H1 (cell line): Measurements from ENCODE around the gene KCNJ12. TPM values are rescaled to one million over a fixed set of nuclear protein-coding genes. Genes with fewer than 3 reads are reported as not detected.
A peak's percentile ranks its signal among the peaks of the same experiment; 100 is the strongest.

ENCODE experiments used
- CTCF ChIA-PET: fragments of 300-600 bp; sonication (Branson Sonifier 250); formaldehyde crosslinking; loops from one replicate; lab custom pipeline; 2021; ENCODE audit not compliant: partially characterized antibody; lab: Charles Lee
- POLR2A ChIA-PET: fragments of 300-600 bp; sonication (Branson Sonifier 250); formaldehyde crosslinking; loops from one replicate; lab custom pipeline; 2021; ENCODE audit warnings: inconsistent platforms; ENCODE audit not compliant: partially characterized antibody; lab: Charles Lee
- DNase-seq, 2 experiments: peaks; one replicate each; pipeline versions ENCODE4 v3.0.0 to v3.0.0-alpha.2; 2010 to 2022; ENCODE audit warnings: low spot score in 2 of 2, low read depth in 1 of 2, mixed read lengths in 1 of 2
- FAIRE-seq: peaks from 2 replicates; lab custom pipeline; 2011; peaks lifted over from hg19 to GRCh38; lab: Jason Lieb, UNC
- H2AFZ ChIP-seq: 2 replicates; pipeline ENCODE4 v1.8.1; 2012; ENCODE audit warnings: low read length, inconsistent platforms
- H2AK5ac ChIP-seq: 2 replicates; pipeline ENCODE4 v1.6.1; 2013; ENCODE audit warnings: low read depth, low read length
- H2BK120ac ChIP-seq: replicated peaks from 2 replicates; pipeline ENCODE3; 2013; ENCODE audit warnings: low read depth, low read length, inconsistent platforms
- H2BK12ac ChIP-seq: 2 replicates; pipeline ENCODE4 v1.6.1; 2013; ENCODE audit warnings: low read depth, low read length
- H2BK15ac ChIP-seq: 2 replicates; pipeline ENCODE4 v1.6.1; 2013; ENCODE audit warnings: low read length
- H2BK20ac ChIP-seq: 2 replicates; pipeline ENCODE4 v1.6.1; 2013; ENCODE audit warnings: low read length
- H2BK5ac ChIP-seq: 2 replicates; pipeline ENCODE4 v1.6.1; 2013; ENCODE audit warnings: low read depth, low read length
- H3K14ac ChIP-seq: 2 replicates; pipeline ENCODE4 v1.6.1; 2013; ENCODE audit warnings: inconsistent platforms; ENCODE audit not compliant: insufficient read length
- H3K18ac ChIP-seq: 2 replicates; pipeline ENCODE4 v1.6.1; 2013; ENCODE audit warnings: low read length; ENCODE audit errors: extremely low read depth
- H3K23ac ChIP-seq: 2 replicates; pipeline ENCODE4 v1.6.1; 2013; ENCODE audit warnings: inconsistent platforms; ENCODE audit not compliant: insufficient read length
- H3K23me2 ChIP-seq: 2 replicates; pipeline ENCODE4 v1.6.1; 2013; ENCODE audit warnings: low read depth, low read length
- H3K27ac ChIP-seq: 2 replicates; pipeline ENCODE4 v1.6.1; 2011; ENCODE audit warnings: low read depth, low read length, inconsistent platforms
- H3K27me3 ChIP-seq, 4 experiments: replicated peaks in 1 of 4; 1 replicate in 1 of 4; 2 replicates in 3 of 4; pipeline versions ENCODE4 v1.6.1 to v1.8.1; 2011 to 2013; ENCODE audit warnings: low read length in 3 of 4, mild to moderate bottlenecking in 3 of 4, inconsistent platforms in 2 of 4, mixed read lengths in 2 of 4, moderate library complexity in 1 of 4; ENCODE audit not compliant: control insufficient read depth in 3 of 4, insufficient read depth in 3 of 4; ENCODE audit errors: extremely low read depth in 1 of 4
- H3K36me3 ChIP-seq, 4 experiments: 2 replicates each; pipeline versions ENCODE4 v1.6.1 to v1.8.1; 2011 to 2013; ENCODE audit warnings: mild to moderate bottlenecking in 4 of 4, low read length in 3 of 4, moderate library complexity in 2 of 4, control low read depth in 1 of 4, inconsistent platforms in 1 of 4; ENCODE audit not compliant: insufficient read depth in 4 of 4, control insufficient read depth in 2 of 4
- H3K4ac ChIP-seq: replicated peaks from 2 replicates; pipeline ENCODE3; 2013; ENCODE audit warnings: low read length, low read depth, mixed read lengths, inconsistent platforms; ENCODE audit not compliant: insufficient read length
- H3K4me1 ChIP-seq, 4 experiments: replicated peaks in 1 of 4; 1 replicate in 1 of 4; 2 replicates in 3 of 4; pipeline versions ENCODE4 v1.6.1 to v1.8.1; 2011 to 2013; ENCODE audit warnings: low read length in 3 of 4, inconsistent platforms in 2 of 4, mixed read lengths in 1 of 4; ENCODE audit not compliant: insufficient read depth in 4 of 4, control insufficient read depth in 3 of 4
- H3K4me2 ChIP-seq, 2 experiments: 2 replicates each; pipeline versions ENCODE4 v1.6.1 to v1.8.1; 2011 to 2013; ENCODE audit warnings: low read depth in 2 of 2, low read length in 2 of 2, control low read depth in 1 of 2, inconsistent platforms in 1 of 2, mild to moderate bottlenecking in 1 of 2; ENCODE audit not compliant: insufficient read depth in 1 of 2
- H3K4me3 ChIP-seq, 4 experiments: fragments of 200-600, 300-600 bp in 1 of 4; sonication (generic), shearing (Covaris generic), sonication (Bioruptor Twin) in 1 of 4; 2 replicates each; pipeline versions ENCODE4 v1.5.1 to v1.8.1; 2011 to 2016; ENCODE audit warnings: low read length in 4 of 4, low read depth in 3 of 4, control low read depth in 2 of 4, inconsistent platforms in 2 of 4, mild to moderate bottlenecking in 2 of 4, mixed read lengths in 1 of 4, moderate library complexity in 1 of 4; ENCODE audit not compliant: insufficient read depth in 2 of 4; ENCODE audit errors: extremely low read depth in 1 of 4
- H3K56ac ChIP-seq: replicated peaks from 2 replicates; pipeline ENCODE3; 2013; ENCODE audit warnings: low read depth, mild to moderate bottlenecking, mixed read lengths, low read length, inconsistent platforms; ENCODE audit not compliant: insufficient read length
- H3K79me1 ChIP-seq: 2 replicates; pipeline ENCODE4 v1.6.1; 2013; ENCODE audit warnings: low read depth, low read length, control low read depth
- H3K79me2 ChIP-seq, 2 experiments: 2 replicates each; pipeline versions ENCODE4 v1.6.1 to v1.8.1; 2012 to 2013; ENCODE audit warnings: low read length in 2 of 2, mild to moderate bottlenecking in 2 of 2, inconsistent platforms in 1 of 2; ENCODE audit not compliant: insufficient read depth in 2 of 2, control insufficient read depth in 1 of 2
- H3K9ac ChIP-seq, 4 experiments: replicated peaks in 1 of 4; 1 replicate in 1 of 4; 2 replicates in 3 of 4; pipeline versions ENCODE4 v1.6.1 to v1.8.1; 2011 to 2013; ENCODE audit warnings: low read depth in 3 of 4, low read length in 3 of 4, control low read depth in 2 of 4, mild to moderate bottlenecking in 2 of 4, moderate library complexity in 2 of 4, inconsistent platforms in 1 of 4; ENCODE audit errors: extremely low read depth in 1 of 4
- H3K9me3 ChIP-seq, 2 experiments: 2 replicates each; pipeline versions ENCODE4 v1.6.1 to v1.8.1; 2012 to 2013; ENCODE audit warnings: mild to moderate bottlenecking in 2 of 2, moderate library complexity in 2 of 2, control low read depth in 1 of 2, inconsistent platforms in 1 of 2, low read depth in 1 of 2, low read length in 1 of 2, mixed read lengths in 1 of 2; ENCODE audit not compliant: insufficient read depth in 2 of 2
- H4K20me1 ChIP-seq, 2 experiments: replicated peaks in 1 of 2; 2 replicates each; pipeline versions ENCODE3 to v1.8.1; 2011 to 2013; ENCODE audit warnings: inconsistent platforms in 2 of 2, low read length in 2 of 2, mild to moderate bottlenecking in 1 of 2; ENCODE audit not compliant: insufficient read depth in 2 of 2, control insufficient read depth in 1 of 2
- H4K5ac ChIP-seq: 2 replicates; pipeline ENCODE4 v1.6.1; 2013; ENCODE audit warnings: low read length, low read depth, mixed read lengths, inconsistent platforms; ENCODE audit not compliant: insufficient read length
- H4K8ac ChIP-seq: 2 replicates; pipeline ENCODE4 v1.8.0; 2013; ENCODE audit warnings: mild to moderate bottlenecking, moderate library complexity, low read length, inconsistent platforms; ENCODE audit not compliant: insufficient read depth; ENCODE audit errors: extremely low read depth
- H4K91ac ChIP-seq: replicated peaks from 2 replicates; pipeline ENCODE3; 2013; ENCODE audit warnings: low read length, mixed read lengths, inconsistent platforms; ENCODE audit not compliant: insufficient read length
- BRCA1 ChIP-seq: IDR thresholded peaks from 2 replicates; pipeline ENCODE4 v1.6.1; 2012; ENCODE audit warnings: low read depth, low read length, improper control_type of control experiment
- CBX5 ChIP-seq: fragments of 300-800, 300-1000 bp; sonication (generic); IDR thresholded peaks from 2 replicates; pipeline ENCODE4 v1.7.1; 2016; ENCODE audit warnings: antibody characterized with exemption, low read length, low read depth
- CHD2 ChIP-seq: IDR thresholded peaks from 2 replicates; pipeline ENCODE4 v1.6.1; 2012; ENCODE audit warnings: low read length, improper control_type of control experiment
- CREB1 ChIP-seq: IDR thresholded peaks from 2 replicates; pipeline ENCODE4 v1.6.1; 2012; ENCODE audit warnings: inconsistent platforms
- EGR1 ChIP-seq: IDR thresholded peaks from 2 replicates; pipeline ENCODE4 v1.6.1; 2011; ENCODE audit warnings: low read depth, low read length, borderline replicate concordance
- POLR2AphosphoS5 ChIP-seq: IDR thresholded peaks from 2 replicates; pipeline ENCODE4 v1.6.1; 2011; ENCODE audit warnings: low read depth, low read length
- SAP30 ChIP-seq: fragments of 300-600 bp; sonication (generic); IDR thresholded peaks from 2 replicates; pipeline ENCODE4 v1.7.1; 2012; ENCODE audit warnings: low read length, moderate library complexity, mild to moderate bottlenecking, inconsistent platforms; ENCODE audit not compliant: insufficient read depth, insufficient replicate concordance
- SIN3A ChIP-seq, 2 experiments: IDR thresholded peaks in 1 of 2; conservative IDR thresholded peaks in 1 of 2; 2 replicates each; pipeline ENCODE4 v1.6.1; 2011 to 2012; ENCODE audit warnings: low read length in 2 of 2, improper control_type of control experiment in 1 of 2, low read depth in 1 of 2, mild to moderate bottlenecking in 1 of 2
- SP1 ChIP-seq: IDR thresholded peaks from 2 replicates; pipeline ENCODE4 v1.6.1; 2011; ENCODE audit warnings: low read depth, low read length
- SP2 ChIP-seq: IDR thresholded peaks from 2 replicates; pipeline ENCODE4 v1.6.1; 2012; ENCODE audit warnings: mild to moderate bottlenecking, low read length, inconsistent platforms
- SP4 ChIP-seq: IDR thresholded peaks from 2 replicates; pipeline ENCODE4 v1.6.1; 2012; ENCODE audit warnings: low read length, inconsistent platforms
- SUZ12 ChIP-seq: fragments of 200-600 bp; sonication (generic); IDR thresholded peaks from 2 replicates; pipeline ENCODE4 v1.6.1; 2012; ENCODE audit warnings: mild to moderate bottlenecking, inconsistent platforms, low read length, moderate library complexity, mixed read lengths
- TAF1 ChIP-seq: IDR thresholded peaks from 2 replicates; pipeline ENCODE4 v1.6.1; 2011; ENCODE audit warnings: mild to moderate bottlenecking, low read depth, low read length
- TEAD4 ChIP-seq: IDR thresholded peaks from 2 replicates; pipeline ENCODE4 v1.6.1; 2012; ENCODE audit warnings: low read depth, low read length, inconsistent platforms, mixed read lengths
- WGBS, 2 experiments: shearing (Covaris generic) in 1 of 2; methylation state at CpG; one replicate each; pipeline versions ENCODE4 v1.1.6 to v1.1.7; 2013 to 2015; ENCODE audit warnings: low lambda C conversion rate in 2 of 2, mixed read lengths in 2 of 2, inconsistent platforms in 1 of 2, low coverage in 1 of 2, missing lambda C conversion rate in 1 of 2; ENCODE audit not compliant: insufficient replicate concordance in 2 of 2, insufficient coverage in 1 of 2, insufficient read length in 1 of 2; ENCODE audit errors: extremely low coverage in 1 of 2, missing lambda C conversion rate in 1 of 2; 5-methylcytosine and 5-hydroxymethylcytosine counted together
- polyA plus RNA-seq, 7 experiments: library from polyadenylated mRNA; depleted of rRNA in 3 of 7; stranded (reverse) in 5 of 7; unstranded in 2 of 7; fragments of >200 nt in 5 of 7; fragments of 200-250 nt in 2 of 7; gene quantifications; 1 replicate in 5 of 7; 2 replicates in 1 of 7; 4 replicates in 1 of 7; pipeline versions ENCODE4 v1.2.1 to v1.2.3, GENCODE V29; 2011 to 2013; ENCODE audit warnings: missing spikeins in 2 of 7, mixed read lengths in 2 of 7
- total RNA-seq: library from RNA; stranded (reverse); fragmentation: NEBNext Ultra II Directional; extraction: Animal tissue kit (Norgen Biotek cat#: 25700); gene quantifications from 2 replicates; pipeline ENCODE4 v1.2.1, GENCODE V29; 2021

KCNJ12 gene
- total and polyA plus RNA-seq, 2 of the 8 experiments (the other 6 are each of a cell fraction or from before 2014, with no cell fraction given) = 1.2 to 1.5 TPM

- Histone ChIP-seq H3K14ac (no peak overlapping the region), H2BK20ac (0 out of 2 replicates have a peak overlapping the region, but pooled peaks have one; percentile 3), H3K56ac (no peak overlapping the region), H3K79me2 (no peaks in the 10 kb centered on the region), H3K4me3 (no peak overlapping the region), H3K27ac (no peak overlapping the region), H3K4ac (no peak overlapping the region), H4K20me1 (peaks cover 0 to 4% of the 10 kb centered on the region in 2 experiments), H2BK15ac (no peak overlapping the region), H2AFZ (no peak overlapping the region), H3K18ac (no peak overlapping the region), H2BK120ac (no peak overlapping the region), H3K4me2 (no peak overlapping the region), H3K9me3 (no peaks in the 10 kb centered on the region), H3K23ac (no peak overlapping the region), H3K79me1 (no peaks in the 10 kb centered on the region), H3K4me1 (peaks cover 0 to 19% (median 6%) of the 10 kb centered on the region in 4 experiments; a peak in 6 of 7 replicates), H3K9ac (no peak overlapping the region), H3K27me3 (no peaks in the 10 kb centered on the region; a peak in 3 of 7 replicates), H2BK12ac (no peak overlapping the region), H4K8ac (no peak overlapping the region), H3K36me3 (no peaks in the 10 kb centered on the region), H3K23me2 (peaks cover 22% of the 10 kb centered on the region; the same call in 1 of the 2 replicates), H2AK5ac (no peak overlapping the region), H2BK5ac (no peak overlapping the region), H4K91ac (no peak overlapping the region), H4K5ac (no peak overlapping the region)
- FAIRE-seq (no peak), DNase-seq (no peak)
- CTCF ChIA-PET = interaction anchor here (1.2 to 2.4 kb wide), 2 partner anchors 12 to 14 kb away, joined by 3 to 10 read pairs; no protein-coding TSS in a partner anchor
- 75% methylated on average over 2 of the region's 5 CpGs; no CpG with 5 or more reads in 1 of the 2 experiments for WGBS, 2 experiments
- POLR2A ChIA-PET = interaction anchor here (1.3 kb wide), 1 partner anchor 17 kb away, joined by 3 read pairs; no protein-coding TSS in a partner anchor
- TF ChIP-seq TEAD4 (no peak), CBX5 (no peak), CHD2 (no peak), SUZ12 (no peak), SP1 (no peak), SIN3A (conservative IDR thresholded peaks at IDR 0.05 in 1 of 2, IDR thresholded peaks at IDR 0.05 in 1 of 2; ENCODE audit: low read depth in 1 of 2, low read length in 2 of 2) (no peak), TAF1 (no peak), CREB1 (no peak), POLR2AphosphoS5 (no peak), SP4 (no peak), EGR1 (no peak), SP2 (no peak), SAP30 (no peak), BRCA1 (no peak)
These were observed 14.9 kb upstream of the KCNJ12 start for GRCh38 chr17:21361020-21361809.
